GM21717 (cell line): ENCODE results near the gene FAM228B.
"Not testable (repeated sequence)": the region's sequence is repeated elsewhere in the genome, so short reads cannot be mapped to it uniquely, and the experiment has no call there.

Source experiments
- ATAC-seq: cut with Tn5 transposase; IDR thresholded peaks from one replicate; pipeline ENCODE4 v1.9.1; 2021; ENCODE audit warnings: mild to moderate bottlenecking, moderate library complexity; ENCODE audit not compliant: unreplicated experiment

The FAM228B gene

GRCh38 chr2:24101992-24102391, 21.3 kb upstream of the FAM228B start:
- no peak for ATAC-seq

- ATAC-seq, result no peak
These were observed 20.6 kb upstream of the FAM228B start for GRCh38 chr2:24102677-24103076.

GRCh38 chr2:24104110-24104650, 19.1 kb upstream of the FAM228B start:
- no peak for ATAC-seq

- no peak for ATAC-seq
These were observed 18.4 kb upstream of the FAM228B start for GRCh38 chr2:24104906-24105305.

GRCh38 chr2:24105816-24106215, 17.5 kb upstream of the FAM228B start:
- no peak for ATAC-seq

- ATAC-seq, result no peak
These were observed 16.5 kb upstream of the FAM228B start for GRCh38 chr2:24106786-24107185.

GRCh38 chr2:24107336-24107735, 15.9 kb upstream of the FAM228B start:
- no peak for ATAC-seq

- ATAC-seq, result not testable (repeated sequence)
These were observed 13.8 kb upstream of the FAM228B start for GRCh38 chr2:24109431-24109830.

GRCh38 chr2:24110660-24111303, 12.5 kb upstream of the FAM228B start:
- no peak for ATAC-seq

- ATAC-seq, result no peak
These were observed 11.8 kb upstream of the FAM228B start for GRCh38 chr2:24111407-24111901.

- no peak for ATAC-seq
These were observed 8.2 kb upstream of the FAM228B start for GRCh38 chr2:24115057-24115456.

- no peak for ATAC-seq
These were observed 5.4 kb upstream of the FAM228B start for GRCh38 chr2:24117902-24118301.

- ATAC-seq, result no peak
These were observed 2.2 kb upstream of the FAM228B start for GRCh38 chr2:24121066-24121465.

- no peak for ATAC-seq
These were observed 1.8 kb upstream of the FAM228B start for GRCh38 chr2:24121469-24121868.

- ATAC-seq, result no peak
These were observed 689 bp upstream of the FAM228B start for GRCh38 chr2:24122366-24123194.

- peak; percentile 10 for ATAC-seq
These were observed 782 bp downstream of the FAM228B start for GRCh38 chr2:24123922-24124580.

GRCh38 chr2:24125956-24126355, 2.7 kb downstream of the FAM228B start:
- no peak for ATAC-seq

- no peak for ATAC-seq
These were observed 9.3 kb downstream of the FAM228B start for GRCh38 chr2:24132543-24132942.

GRCh38 chr2:24140305-24140704, 17.0 kb downstream of the FAM228B start:
- ATAC-seq, result not testable (repeated sequence)

- no peak for ATAC-seq
These were observed 24.1 kb downstream of the FAM228B start for GRCh38 chr2:24147364-24147763.

GRCh38 chr2:24152413-24153197, 29.3 kb downstream of the FAM228B start:
- ATAC-seq, result no peak
